Activated CD4-positive, CD25-positive, alpha-beta regulatory T cell treated with anti-CD3 and anti-CD28 coated beads, Interleukin-2, amount 50 U/mL, for 24 hours (primary cell): ENCODE data around the gene TOPBP1.
"Not testable (repeated sequence)": the region's sequence is repeated elsewhere in the genome, so short reads cannot be mapped to it uniquely, and the experiment has no call there.

Experiments
- ATAC-seq, 2 donors: fragments of 150-1000 bp; cut with Tn5 transposase; one replicate each; pipeline ENCODE4 v1.10.0; 2021; ENCODE audit warnings: mild to moderate bottlenecking in 1 of 2, moderate library complexity in 1 of 2

TOPBP1 gene

GRCh38 chr3:133568294-133569014 is 93.3 kb downstream of the TOPBP1 start:
- no peak for ATAC-seq

- ATAC-seq = no peak
Measured at GRCh38 chr3:133563816-133564215, 97.9 kb downstream of the TOPBP1 start.

DNA sequence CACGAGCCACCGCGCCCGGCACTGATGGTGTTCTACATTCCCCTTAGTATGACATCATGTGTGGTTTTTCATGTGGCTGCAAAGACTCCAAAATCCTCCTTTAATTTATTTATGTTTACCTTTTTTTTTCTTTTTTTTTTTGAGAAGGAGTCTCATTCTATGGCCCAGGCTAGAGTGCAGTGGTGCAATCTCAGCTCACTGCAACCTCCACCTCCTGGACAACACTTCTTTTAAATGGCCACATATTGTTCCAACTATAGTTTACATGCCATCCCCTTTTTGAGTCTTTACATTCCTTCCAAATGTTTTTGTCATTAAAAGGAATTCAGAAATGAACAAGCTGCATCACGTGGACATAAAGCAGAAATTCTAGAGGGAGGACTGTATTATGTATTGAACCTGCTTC is 98.6 kb downstream of the TOPBP1 start:
- no peak for ATAC-seq

GRCh38 chr3:133562376-133562775 is 99.4 kb downstream of the TOPBP1 start:
- no peak for ATAC-seq

- ATAC-seq = no peak
Measured at GRCh38 chr3:133561679-133562078, 100.1 kb downstream of the TOPBP1 start.

DNA sequence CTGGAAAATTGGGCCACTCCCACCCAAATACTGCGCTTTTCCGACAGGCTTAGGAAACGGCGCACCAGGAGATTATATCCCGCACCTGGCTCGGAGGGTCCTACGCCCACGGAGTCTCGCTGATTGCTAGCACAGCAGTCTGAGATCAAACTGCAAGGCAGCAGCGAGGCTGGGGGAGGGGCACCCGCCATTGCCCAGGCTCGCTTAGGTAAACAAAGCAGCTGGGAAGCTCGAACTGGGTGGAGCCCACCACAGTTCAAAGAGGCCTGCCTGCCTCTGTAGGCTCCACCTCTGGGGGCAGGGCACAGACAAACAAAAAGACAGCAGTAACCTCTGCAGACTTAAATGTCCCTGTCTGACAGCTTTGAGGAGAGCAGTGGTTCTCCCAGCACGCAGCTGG is 110.2 kb downstream of the TOPBP1 start:
- ATAC-seq = not testable (repeated sequence)
